ENCODE results near the gene FCRLB.
"Not testable (repeated sequence)": the region's sequence is repeated elsewhere in the genome, so short reads cannot be mapped to it uniquely, and the experiment has no call there.

The FCRLB gene

DNA sequence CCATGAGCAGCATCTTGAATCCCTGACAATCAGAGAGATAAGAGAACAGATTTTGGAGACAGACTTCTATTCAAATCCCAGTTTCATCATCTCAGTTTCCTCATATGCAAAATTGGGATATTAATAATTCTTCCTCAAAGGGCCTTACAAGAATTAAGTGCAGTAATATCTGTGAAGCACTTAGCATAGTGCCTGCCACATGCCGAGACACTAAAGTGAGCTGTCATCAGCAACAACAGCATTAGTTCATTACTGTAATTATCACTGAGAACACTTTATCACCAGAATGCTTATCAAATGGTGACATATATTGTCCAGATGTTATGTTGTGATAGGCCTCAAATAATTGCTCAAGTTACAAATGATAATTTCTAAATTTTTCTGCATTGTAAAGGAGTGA lies 922 bp upstream of the FCRLB start:
- DNase-seq (ENCODE audit: low spot score): no peak

DNA sequence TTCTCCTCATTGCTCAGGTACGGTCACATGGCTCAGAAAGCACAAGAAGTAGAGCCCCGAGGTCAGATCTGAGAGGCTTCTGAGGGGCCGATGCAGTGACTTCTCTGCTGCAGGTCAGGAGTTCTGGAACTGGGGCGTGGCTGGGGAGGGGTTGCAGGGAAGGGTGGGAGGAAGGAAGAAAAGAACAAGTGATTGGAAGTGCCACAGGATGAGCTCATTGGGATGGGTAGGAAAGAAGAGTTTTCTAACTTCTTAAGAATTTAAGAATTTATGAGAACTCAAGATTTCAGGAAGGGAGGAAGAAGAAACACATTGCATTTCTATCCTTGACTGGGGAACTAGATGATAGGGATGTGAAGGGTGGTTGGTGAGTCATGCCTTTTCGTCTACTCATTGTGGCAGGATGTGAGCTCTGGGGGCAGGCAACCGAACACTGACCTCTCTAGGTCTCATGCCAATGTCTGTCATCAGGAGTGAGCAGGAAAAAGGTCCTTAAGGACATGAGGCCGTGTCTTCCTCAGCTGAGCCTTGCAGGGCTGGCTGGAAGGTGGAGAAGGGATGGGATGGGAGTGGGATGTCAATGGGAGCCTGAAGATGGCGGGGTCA lies 497 bp downstream of the FCRLB start:
- peak; percentile 78 for DNase-seq (ENCODE audit: low spot score)

DNA sequence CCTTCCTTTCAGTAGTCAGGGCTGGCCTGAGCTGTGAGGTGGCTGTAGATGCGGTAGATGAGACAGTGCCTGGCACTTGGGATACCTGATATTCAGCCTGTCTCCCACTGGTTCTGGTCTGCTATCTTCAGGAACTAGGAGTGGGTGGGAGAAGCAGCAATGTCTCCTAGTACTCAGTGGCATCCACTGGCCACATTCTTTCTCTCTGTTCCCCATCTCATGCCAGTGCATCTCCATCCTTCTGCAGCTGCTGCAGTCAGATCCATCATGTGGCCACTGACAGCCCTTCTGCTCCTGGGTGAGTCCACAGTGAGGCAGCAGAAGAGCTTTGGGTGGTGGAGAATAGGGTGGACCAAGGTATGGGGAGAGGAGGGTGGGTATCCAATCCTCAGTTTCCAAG lies 1.1 kb downstream of the FCRLB start:
- DNase-seq (ENCODE audit: low spot score): no peak

DNA sequence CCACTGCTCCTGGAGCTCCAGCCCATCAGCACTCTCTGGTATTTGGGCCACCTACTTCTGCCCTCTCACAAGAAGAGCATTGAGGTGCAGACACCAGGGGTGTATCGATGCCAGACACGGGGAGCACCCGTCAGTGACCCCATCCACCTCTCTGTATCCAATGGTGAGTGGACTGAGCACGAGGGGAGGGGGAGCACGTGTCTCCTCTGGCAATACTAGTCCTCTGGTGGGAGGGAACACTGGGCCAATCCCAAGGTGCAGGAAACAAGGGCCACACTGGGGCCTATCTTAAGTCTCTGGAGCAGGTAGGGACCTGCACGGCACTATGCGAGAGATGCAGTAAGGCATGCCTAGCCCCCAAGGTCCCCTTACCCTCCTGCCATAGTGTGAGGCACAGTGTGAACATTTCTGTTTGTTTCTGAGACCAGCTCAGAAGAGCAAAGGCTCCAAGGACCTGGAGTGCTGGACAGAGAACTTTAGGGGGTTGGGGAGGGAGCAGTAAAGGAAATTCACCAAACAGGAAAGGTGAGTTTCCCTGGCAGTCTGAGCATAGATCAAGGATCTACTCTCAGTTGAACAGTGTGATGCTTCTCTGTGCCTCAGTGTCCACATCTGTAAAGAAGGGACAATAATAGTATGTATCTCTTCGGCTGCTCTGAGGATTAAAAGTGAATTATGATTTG lies 2.3 kb downstream of the FCRLB start:
- DNase-seq (ENCODE audit: low spot score): no peak

DNA sequence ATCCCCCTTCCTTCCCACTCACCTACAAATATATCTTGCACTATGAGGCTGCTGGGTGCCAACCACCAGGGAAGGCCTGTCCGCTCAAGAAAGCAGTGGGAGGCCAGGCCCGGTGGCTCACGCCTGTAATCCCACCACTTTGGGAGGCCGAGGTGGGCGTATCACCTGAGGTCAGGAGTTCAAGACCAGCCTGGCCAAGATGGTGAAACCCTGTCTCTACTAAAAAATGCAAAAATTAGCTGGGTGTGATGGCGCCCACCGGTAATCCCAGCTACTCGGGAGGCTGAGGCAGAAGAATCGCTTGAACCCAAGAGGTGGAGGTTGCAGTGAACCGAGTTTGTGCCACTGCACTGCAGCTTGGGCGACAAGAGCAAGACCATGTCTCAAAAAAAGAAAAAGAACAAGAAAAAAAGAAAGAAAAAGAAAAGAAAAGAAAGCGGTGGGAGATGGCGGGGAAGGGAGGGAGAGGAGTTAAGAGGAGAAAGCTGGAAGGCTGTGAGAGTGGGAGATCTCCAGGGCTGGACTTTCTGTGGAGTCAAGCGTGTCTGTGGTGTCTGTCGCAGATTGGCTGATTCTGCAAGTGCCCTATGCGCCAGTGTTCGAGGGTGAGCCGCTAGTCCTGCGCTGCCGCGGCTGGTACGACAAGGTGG lies 4.0 kb downstream of the FCRLB start:
- not testable (repeated sequence) for DNase-seq (ENCODE audit: low spot score)

- DNase-seq (ENCODE audit: low spot score): peak; percentile 40
These were observed 4.6 kb downstream of the FCRLB start for GRCh38 chr1:161725908-161726472.

DNA sequence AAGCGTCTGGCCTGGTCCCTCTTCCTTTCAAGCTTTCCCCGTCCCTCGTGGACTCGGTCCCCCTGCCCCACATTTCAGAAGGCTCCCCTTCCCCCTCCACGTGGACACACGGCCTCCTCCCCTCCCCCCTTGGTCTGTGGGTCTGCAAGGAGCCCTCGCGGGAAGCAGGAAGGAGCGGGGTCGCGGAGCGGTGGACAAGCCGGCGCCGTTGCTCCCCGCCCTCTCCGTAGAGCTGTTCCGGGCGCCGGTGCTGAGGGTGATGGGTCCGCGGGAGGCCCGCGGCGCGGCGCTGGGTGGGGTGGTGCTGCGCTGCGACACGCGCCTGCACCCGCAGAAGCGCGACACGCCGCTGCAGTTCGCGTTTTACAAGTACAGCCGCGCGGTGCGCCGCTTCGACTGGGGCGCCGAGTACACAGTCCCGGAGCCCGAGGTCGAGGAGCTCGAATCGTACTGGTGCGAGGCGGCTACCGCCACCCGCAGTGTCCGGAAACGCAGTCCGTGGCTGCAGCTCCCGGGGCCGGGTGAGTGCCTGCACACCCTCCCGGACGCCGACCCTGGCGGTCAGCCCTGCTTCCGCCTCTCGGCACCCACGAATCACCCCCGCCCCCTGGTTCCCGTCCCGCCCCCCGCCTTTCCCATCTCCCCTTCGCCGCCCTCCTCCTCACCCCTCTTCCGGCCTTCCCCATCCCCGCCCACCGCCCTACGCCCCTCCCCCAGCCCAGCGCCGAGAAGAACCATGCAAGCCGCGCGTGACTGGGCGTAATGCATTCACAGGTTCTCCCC lies 5.3 kb downstream of the FCRLB start:
- DNase-seq (ENCODE audit: low spot score): peak; percentile 87

- DNase-seq (ENCODE audit: low spot score): peak; percentile 42
These were observed 6.0 kb downstream of the FCRLB start for GRCh38 chr1:161727256-161727924.

- DNase-seq (ENCODE audit: low spot score): no peak
These were observed 7.3 kb downstream of the FCRLB start for GRCh38 chr1:161728376-161729226.

- peak; percentile 28 for DNase-seq (ENCODE audit: low spot score)
These were observed 8.8 kb downstream of the FCRLB start for GRCh38 chr1:161730050-161730564.

GRCh38 chr1:161731241-161731640 lies 9.9 kb downstream of the FCRLB start:
- DNase-seq (ENCODE audit: low spot score): no peak

- no peak for DNase-seq (ENCODE audit: low spot score)
These were observed 10.8 kb downstream of the FCRLB start for GRCh38 chr1:161731981-161732718.

DNA sequence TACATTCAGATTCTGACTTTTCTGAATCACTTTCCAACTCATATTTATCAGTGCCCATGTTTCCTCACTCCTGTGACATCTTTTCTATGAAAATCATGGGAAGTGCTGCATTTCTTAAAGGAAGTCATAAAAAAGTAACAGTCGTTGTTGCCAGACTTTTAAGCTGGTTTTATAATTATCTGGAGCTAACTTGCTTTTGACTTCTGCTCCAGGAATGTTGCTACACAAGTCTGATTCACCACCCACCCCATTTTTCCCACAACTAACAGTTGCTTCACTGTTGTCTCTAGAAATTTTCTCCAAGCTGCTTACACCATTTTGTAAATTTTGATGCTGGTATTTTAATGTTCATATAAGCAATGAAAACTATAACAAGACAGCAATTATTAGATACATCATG lies 12.2 kb downstream of the FCRLB start:
- peak; percentile 62 for DNase-seq (ENCODE audit: low spot score)

DNA sequence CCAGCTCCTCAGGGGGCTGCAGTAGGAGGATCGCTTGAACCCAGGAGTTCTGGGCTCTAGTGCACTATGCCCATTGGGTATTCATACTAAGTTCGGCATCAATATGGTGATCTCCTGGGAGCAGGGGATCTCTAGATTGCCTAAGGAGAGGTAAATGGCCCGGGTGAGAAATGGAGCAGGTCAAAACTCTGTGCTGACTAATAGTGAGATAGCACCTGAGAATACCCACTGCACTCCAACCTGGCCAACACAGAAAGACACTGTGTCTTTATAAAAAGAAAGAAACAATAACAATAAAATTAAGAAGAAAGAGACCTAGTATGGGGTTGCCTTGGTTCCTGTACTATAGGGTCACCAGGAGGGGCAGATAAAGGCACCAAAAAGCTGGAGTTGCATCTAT lies 14.5 kb downstream of the FCRLB start:
- no peak for DNase-seq (ENCODE audit: low spot score)

GRCh38 chr1:161736335-161736969 lies 15.1 kb downstream of the FCRLB start:
- DNase-seq (ENCODE audit: low spot score): no peak

DNA sequence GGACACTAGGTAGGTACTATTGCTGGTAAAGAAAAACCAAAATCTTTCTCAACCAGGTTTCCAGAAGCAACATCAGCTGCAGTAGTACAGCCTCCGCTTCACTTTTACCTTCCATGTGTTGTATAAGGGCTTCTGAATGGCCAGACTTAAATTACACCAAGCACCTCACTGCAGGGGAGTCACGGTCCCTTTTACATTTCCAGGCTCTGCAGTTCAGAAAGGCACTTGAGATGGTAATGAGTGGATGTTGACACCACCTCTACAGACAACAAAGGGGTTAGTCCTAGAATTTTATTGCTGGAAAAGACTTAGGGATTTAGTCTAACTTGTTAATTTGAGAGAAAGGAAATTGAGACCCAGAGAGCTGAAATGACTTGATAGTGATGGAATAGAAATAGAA lies 16.3 kb downstream of the FCRLB start:
- DNase-seq (ENCODE audit: low spot score): no peak

GRCh38 chr1:161738627-161739287 lies 17.4 kb downstream of the FCRLB start:
- peak; percentile 44 for DNase-seq (ENCODE audit: low spot score)

GRCh38 chr1:161739865-161740566 lies 18.7 kb downstream of the FCRLB start:
- no peak for DNase-seq (ENCODE audit: low spot score)
